Activated CD4-positive, alpha-beta T cell treated with anti-CD3 and anti-CD28 coated beads, Interleukin-2, Interleukin-6, amounts not matched to agents 100 ng/mL and 50 ng/mL, durations not matched to agents 16 hours and 8 hours (primary cell): ENCODE measurements around the gene PCSK6.
"Not testable (repeated sequence)": the region's sequence is repeated elsewhere in the genome, so short reads cannot be mapped to it uniquely, and the experiment has no call there.

Experiments used
- DNase-seq: peaks from one replicate; pipeline ENCODE4 v3.0.0-alpha.2; 2020

The PCSK6 gene

GRCh38 chr15:101481917-101482525, 7.5 kb downstream of the PCSK6 start:
- no peak for DNase-seq

GRCh38 chr15:101481381-101481705, 8.2 kb downstream of the PCSK6 start:
- no peak for DNase-seq

GRCh38 chr15:101480613-101481380, 8.7 kb downstream of the PCSK6 start:
- no peak for DNase-seq

GRCh38 chr15:101479851-101480612, 9.5 kb downstream of the PCSK6 start:
- no peak for DNase-seq

GRCh38 chr15:101479342-101479845, 10.1 kb downstream of the PCSK6 start:
- no peak for DNase-seq

GRCh38 chr15:101478701-101479341, 10.7 kb downstream of the PCSK6 start:
- DNase-seq = no peak

- no peak for DNase-seq
Measured at GRCh38 chr15:101477851-101478362, 11.6 kb downstream of the PCSK6 start.

- DNase-seq = no peak
Measured at GRCh38 chr15:101476756-101477155, 12.8 kb downstream of the PCSK6 start.

GRCh38 chr15:101474983-101475382, 14.5 kb downstream of the PCSK6 start:
- DNase-seq = no peak

GRCh38 chr15:101474233-101474632, 15.3 kb downstream of the PCSK6 start:
- DNase-seq = no peak

GRCh38 chr15:101472033-101472432, 17.5 kb downstream of the PCSK6 start:
- no peak for DNase-seq

- no peak for DNase-seq
Measured at GRCh38 chr15:101470548-101471239, 18.8 kb downstream of the PCSK6 start.

GRCh38 chr15:101469520-101470288, 19.8 kb downstream of the PCSK6 start:
- DNase-seq = no peak

GRCh38 chr15:101466188-101466587, 23.3 kb downstream of the PCSK6 start:
- DNase-seq = no peak

- no peak for DNase-seq
Measured at GRCh38 chr15:101464999-101465669, 24.4 kb downstream of the PCSK6 start.

- no peak for DNase-seq
Measured at GRCh38 chr15:101464256-101464998, 25.1 kb downstream of the PCSK6 start.

GRCh38 chr15:101463696-101464095, 25.8 kb downstream of the PCSK6 start:
- DNase-seq = not testable (repeated sequence)

- DNase-seq = no peak
Measured at GRCh38 chr15:101463270-101463669, 26.2 kb downstream of the PCSK6 start.

GRCh38 chr15:101461097-101461496, 28.4 kb downstream of the PCSK6 start:
- DNase-seq = peak; percentile 20
